HS-5 (cell line): ENCODE results near the gene SNTA1.
"Not testable (repeated sequence)": the region's sequence is repeated elsewhere in the genome, so short reads cannot be mapped to it uniquely, and the experiment has no call there.

ENCODE experiments used
- DNase-seq: peaks from one replicate; pipeline ENCODE4 v3.0.0-alpha.2; 2012; ENCODE audit warnings: low read depth

Gene SNTA1

GRCh38 chr20:33465481-33466302 is 22.1 kb upstream of the SNTA1 start:
- no peak for DNase-seq

GRCh38 chr20:33464759-33465158 is 21.2 kb upstream of the SNTA1 start:
- not testable (repeated sequence) for DNase-seq

GRCh38 chr20:33463332-33464101 is 20.0 kb upstream of the SNTA1 start:
- no peak for DNase-seq

- DNase-seq, result no peak
Measured at GRCh38 chr20:33460711-33461110, 17.1 kb upstream of the SNTA1 start.

GRCh38 chr20:33459599-33459998 is 16.0 kb upstream of the SNTA1 start:
- no peak for DNase-seq

- DNase-seq, result peak; percentile 38
Measured at GRCh38 chr20:33456916-33457642, 13.5 kb upstream of the SNTA1 start.

GRCh38 chr20:33450867-33451266 is 7.3 kb upstream of the SNTA1 start:
- DNase-seq, result no peak

GRCh38 chr20:33445881-33446625 is 2.5 kb upstream of the SNTA1 start:
- DNase-seq, result no peak

GRCh38 chr20:33444797-33445560 is 1.4 kb upstream of the SNTA1 start:
- no peak for DNase-seq

- no peak for DNase-seq
Measured at GRCh38 chr20:33443006-33443511, 504 bp downstream of the SNTA1 start.

GRCh38 chr20:33442136-33443005 is 1.2 kb downstream of the SNTA1 start:
- DNase-seq, result no peak

GRCh38 chr20:33441142-33441955 is 2.2 kb downstream of the SNTA1 start:
- DNase-seq, result no peak

GRCh38 chr20:33440562-33440961 is 3.0 kb downstream of the SNTA1 start:
- DNase-seq, result not testable (repeated sequence)

GRCh38 chr20:33438481-33438880 is 5.1 kb downstream of the SNTA1 start:
- no peak for DNase-seq

GRCh38 chr20:33437141-33437911 is 6.2 kb downstream of the SNTA1 start:
- no peak for DNase-seq

GRCh38 chr20:33434434-33434833 is 9.1 kb downstream of the SNTA1 start:
- no peak for DNase-seq

- no peak for DNase-seq
Measured at GRCh38 chr20:33433465-33434234, 9.9 kb downstream of the SNTA1 start.
